T-helper 1 cell (primary cell): ENCODE measurements around the gene RAG1.
A peak's percentile ranks its signal among the peaks of the same experiment; 100 is the strongest.

Source experiments
- DNase-seq, 5 donors: peaks; one replicate each; pipeline ENCODE4 v3.0.0-alpha.2; 2012 to 2020

Gene RAG1

GRCh38 chr11:36591433-36591832, 23.6 kb downstream of the RAG1 start:
- DNase-seq: no peak

- peak in 1 of 5 donors; percentile 33 for DNase-seq
Observed at GRCh38 chr11:36594316-36594989, 26.6 kb downstream of the RAG1 start, which contains the start of gene IFTAP. Gene IFTAP, plus strand, starts transcription at chr11:36594502. Its CDS starts 15,602 bp downstream, at chr11:36610104.

GRCh38 chr11:36596880-36597279, 29.1 kb downstream of the RAG1 start:
- DNase-seq: no peak

- DNase-seq: no peak
Observed at GRCh38 chr11:36598051-36598450, 30.2 kb downstream of the RAG1 start, which contains the start of gene RAG2. Gene RAG2, minus strand, starts transcription at chr11:36598236. Its CDS starts 4,068 bp downstream, at chr11:36594168.

GRCh38 chr11:36600180-36600579, 32.4 kb downstream of the RAG1 start:
- no peak for DNase-seq

GRCh38 chr11:36601155-36601554, 33.3 kb downstream of the RAG1 start:
- DNase-seq: no peak

- DNase-seq: no peak
Observed at GRCh38 chr11:36602135-36602534, 34.3 kb downstream of the RAG1 start.

GRCh38 chr11:36605221-36606216, 37.7 kb downstream of the RAG1 start:
- no peak for DNase-seq

- DNase-seq: no peak
Observed at GRCh38 chr11:36608491-36609199, 40.8 kb downstream of the RAG1 start.

- DNase-seq: no peak
Observed at GRCh38 chr11:36609383-36609782, 41.6 kb downstream of the RAG1 start.

- no peak for DNase-seq
Observed at GRCh38 chr11:36615826-36616225, 48.0 kb downstream of the RAG1 start.

GRCh38 chr11:36617543-36618362, 49.9 kb downstream of the RAG1 start:
- no peak for DNase-seq

- no peak for DNase-seq
Observed at GRCh38 chr11:36618363-36619047, 50.7 kb downstream of the RAG1 start.

- no peak for DNase-seq
Observed at GRCh38 chr11:36619502-36619901, 51.7 kb downstream of the RAG1 start.

- DNase-seq: no peak
Observed at GRCh38 chr11:36620246-36620645, 52.4 kb downstream of the RAG1 start.

GRCh38 chr11:36622431-36623136, 54.8 kb downstream of the RAG1 start:
- DNase-seq: peak in 1 of 5 donors; percentile 4

GRCh38 chr11:36623494-36623893, 55.7 kb downstream of the RAG1 start:
- no peak for DNase-seq

- DNase-seq: no peak
Observed at GRCh38 chr11:36627006-36627405, 59.2 kb downstream of the RAG1 start.

GRCh38 chr11:36627471-36627870, 59.7 kb downstream of the RAG1 start:
- no peak for DNase-seq

- DNase-seq: no peak
Observed at GRCh38 chr11:36628141-36628540, 60.3 kb downstream of the RAG1 start.

GRCh38 chr11:36628765-36629244, 61.0 kb downstream of the RAG1 start:
- no peak for DNase-seq
